ENCODE results near the gene DPYD.

GRCh38 chr1:97243973-97244560 lies 676.8 kb downstream of the DPYD start:
- TF ChIP-seq POLR2A (IDR thresholded peaks at IDR 0.05; ENCODE audit: low read depth, low read length) (no peak), CBX3 (IDR thresholded peaks at IDR 0.05; ENCODE audit: borderline replicate concordance, low read depth) (no peak), CTCF (IDR thresholded peaks at IDR 0.05 in 2 of 3, conservative IDR thresholded peaks at IDR 0.05 in 1 of 3; ENCODE audit: control insufficient read depth in 2 of 3, extremely low read depth in 1 of 3, insufficient read depth in 1 of 3, low read depth in 3 of 3, low read length in 3 of 3) (peak in 2 of 3 experiments; percentile 32 to 41; a peak in 2 of 6 replicates), NFIC (IDR thresholded peaks at IDR 0.05; ENCODE audit: low read depth, low read length) (no peak), SUZ12 (IDR thresholded peaks at IDR 0.05; ENCODE audit: unreplicated experiment) (no peak), MAX (IDR thresholded peaks at IDR 0.05; ENCODE audit: low read depth, low read length) (no peak), CEBPB (IDR thresholded peaks at IDR 0.05; ENCODE audit: borderline replicate concordance in 1 of 2, low read depth in 2 of 2, low read length in 2 of 2) (no peak), MLLT1 (IDR thresholded peaks at IDR 0.05) (no peak), RFX5 (IDR thresholded peaks at IDR 0.05; ENCODE audit: low read depth, low read length) (no peak), SIX5 (IDR thresholded peaks at IDR 0.05; ENCODE audit: low read depth, low read length, severe bottlenecking) (no peak)

All from GM12878 (cell line).